Measurements from ENCODE around the gene CRTC1. TPM values are rescaled to one million over a fixed set of nuclear protein-coding genes. Genes with fewer than 3 reads are reported as not detected.

CRTC1 gene
- total RNA-seq, 1 experiment from 2014 or later = 12.3 TPM

- TF ChIP-seq ZNF396 (CRISPR knock-in tag; IDR thresholded peaks at IDR 0.05; ENCODE audit: borderline replicate concordance) (no peak), ZNF317 (CRISPR knock-in tag; IDR thresholded peaks at IDR 0.05; ENCODE audit: borderline replicate concordance, low read depth) (no peak), CREB1 (CRISPR knock-in tag; IDR thresholded peaks at IDR 0.05) (no peak), ZBTB21 (CRISPR knock-in tag; IDR thresholded peaks at IDR 0.05; ENCODE audit: borderline replicate concordance) (no peak)
These were observed 90.6 kb downstream of the CRTC1 start (continued) for GRCh38 chr19:18774107-18774506.

- CTCF ChIA-PET = interaction anchor here (0.9 kb wide), 1 partner anchor 101 kb away, joined by 3 read pairs; no protein-coding TSS in a partner anchor
- no peak for ATAC-seq
- no peaks in the 10 kb centered on the region for H3K36me3 Mint-ChIP-seq
- POLR2A ChIA-PET = interaction anchor here (1.2 kb wide), 1 partner anchor 57 kb away, joined by 3 read pairs; the partner anchor contains the start of gene UPF1
- no peaks in the 10 kb centered on the region for H3K9me3 Mint-ChIP-seq
- DNase-seq (ENCODE audit: low spot score) = no peak
- peaks cover 96% of the 10 kb centered on the region for H3K27me3 Mint-ChIP-seq (ENCODE audit: low read depth)
- no peaks in the 10 kb centered on the region for H3K4me1 Mint-ChIP-seq
- 0 out of 2 replicates have a peak, but pooled peaks have one; percentile 11 for TF ChIP-seq ATF3 (CRISPR knock-in tag; conservative IDR thresholded peaks at IDR 0.05)
- TF ChIP-seq ZBTB21 (CRISPR knock-in tag; IDR thresholded peaks at IDR 0.05; ENCODE audit: borderline replicate concordance) = no peak
- TF ChIP-seq ATF1 (CRISPR knock-in tag; IDR thresholded peaks at IDR 0.05) = 0 out of 2 replicates have a peak, but pooled peaks have one; percentile 28
- no peak overlapping the region for H3K4me3 Mint-ChIP-seq
- no peak overlapping the region for H3K27ac Mint-ChIP-seq
These were observed 91.4 kb downstream of the CRTC1 start for GRCh38 chr19:18774782-18775444.

GRCh38 chr19:18775586-18776287 is 92.3 kb downstream of the CRTC1 start:
- Mint-ChIP-seq H3K4me1 (no peaks in the 10 kb centered on the region), H3K27me3 (ENCODE audit: low read depth) (peaks cover 96% of the 10 kb centered on the region), H3K36me3 (no peaks in the 10 kb centered on the region), H3K4me3 (no peak overlapping the region), H3K9me3 (no peaks in the 10 kb centered on the region), H3K27ac (no peak overlapping the region)
- DNase-seq (ENCODE audit: low spot score) (no peak), ATAC-seq (no peak)
- ChIA-PET POLR2A (interaction anchor here (0.5 kb wide), 1 partner anchor 338 kb away, joined by 8 read pairs; the partner anchor contains the start of gene ISYNA1), CTCF (interaction anchor here (0.9 to 1.9 kb wide), 2 partner anchors 71 to 100 kb away, joined by 3 to 15 read pairs; no protein-coding TSS in a partner anchor)
- no peak for TF ChIP-seq ZNF219 (CRISPR knock-in tag; IDR thresholded peaks at IDR 0.05; ENCODE audit: borderline replicate concordance)
- no peak for TF ChIP-seq NFE2L1 (CRISPR knock-in tag; IDR thresholded peaks at IDR 0.05)
- TF ChIP-seq TCF7 (CRISPR knock-in tag; IDR thresholded peaks at IDR 0.05; ENCODE audit: low read depth) = no peak
- TF ChIP-seq, protein P1, sequence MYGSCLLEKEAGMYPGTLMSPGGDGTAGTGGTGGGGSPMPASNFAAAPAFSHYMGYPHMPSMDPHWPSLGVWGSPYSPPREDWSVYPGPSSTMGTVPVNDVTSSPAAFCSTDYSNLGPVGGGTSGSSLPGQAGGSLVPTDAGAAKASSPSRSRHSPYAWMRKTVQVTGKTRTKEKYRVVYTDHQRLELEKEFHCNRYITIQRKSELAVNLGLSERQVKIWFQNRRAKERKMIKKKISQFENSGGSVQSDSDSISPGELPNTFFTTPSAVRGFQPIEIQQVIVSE (CRISPR knock-in tag; IDR thresholded peaks at IDR 0.05; ENCODE audit: borderline replicate concordance) = no peak
- TF ChIP-seq, protein P2, sequence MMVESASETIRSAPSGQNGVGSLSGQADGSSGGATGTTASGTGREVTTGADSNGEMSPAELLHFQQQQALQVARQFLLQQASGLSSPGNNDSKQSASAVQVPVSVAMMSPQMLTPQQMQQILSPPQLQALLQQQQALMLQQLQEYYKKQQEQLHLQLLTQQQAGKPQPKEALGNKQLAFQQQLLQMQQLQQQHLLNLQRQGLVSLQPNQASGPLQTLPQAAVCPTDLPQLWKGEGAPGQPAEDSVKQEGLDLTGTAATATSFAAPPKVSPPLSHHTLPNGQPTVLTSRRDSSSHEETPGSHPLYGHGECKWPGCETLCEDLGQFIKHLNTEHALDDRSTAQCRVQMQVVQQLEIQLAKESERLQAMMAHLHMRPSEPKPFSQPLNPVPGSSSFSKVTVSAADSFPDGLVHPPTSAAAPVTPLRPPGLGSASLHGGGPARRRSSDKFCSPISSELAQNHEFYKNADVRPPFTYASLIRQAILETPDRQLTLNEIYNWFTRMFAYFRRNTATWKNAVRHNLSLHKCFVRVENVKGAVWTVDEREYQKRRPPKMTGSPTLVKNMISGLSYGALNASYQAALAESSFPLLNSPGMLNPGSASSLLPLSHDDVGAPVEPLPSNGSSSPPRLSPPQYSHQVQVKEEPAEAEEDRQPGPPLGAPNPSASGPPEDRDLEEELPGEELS (CRISPR knock-in tag; IDR thresholded peaks at IDR 0.05) = no peak
- TF ChIP-seq ATF3 (CRISPR knock-in tag; conservative IDR thresholded peaks at IDR 0.05) = no peak
- TF ChIP-seq, protein P3, sequence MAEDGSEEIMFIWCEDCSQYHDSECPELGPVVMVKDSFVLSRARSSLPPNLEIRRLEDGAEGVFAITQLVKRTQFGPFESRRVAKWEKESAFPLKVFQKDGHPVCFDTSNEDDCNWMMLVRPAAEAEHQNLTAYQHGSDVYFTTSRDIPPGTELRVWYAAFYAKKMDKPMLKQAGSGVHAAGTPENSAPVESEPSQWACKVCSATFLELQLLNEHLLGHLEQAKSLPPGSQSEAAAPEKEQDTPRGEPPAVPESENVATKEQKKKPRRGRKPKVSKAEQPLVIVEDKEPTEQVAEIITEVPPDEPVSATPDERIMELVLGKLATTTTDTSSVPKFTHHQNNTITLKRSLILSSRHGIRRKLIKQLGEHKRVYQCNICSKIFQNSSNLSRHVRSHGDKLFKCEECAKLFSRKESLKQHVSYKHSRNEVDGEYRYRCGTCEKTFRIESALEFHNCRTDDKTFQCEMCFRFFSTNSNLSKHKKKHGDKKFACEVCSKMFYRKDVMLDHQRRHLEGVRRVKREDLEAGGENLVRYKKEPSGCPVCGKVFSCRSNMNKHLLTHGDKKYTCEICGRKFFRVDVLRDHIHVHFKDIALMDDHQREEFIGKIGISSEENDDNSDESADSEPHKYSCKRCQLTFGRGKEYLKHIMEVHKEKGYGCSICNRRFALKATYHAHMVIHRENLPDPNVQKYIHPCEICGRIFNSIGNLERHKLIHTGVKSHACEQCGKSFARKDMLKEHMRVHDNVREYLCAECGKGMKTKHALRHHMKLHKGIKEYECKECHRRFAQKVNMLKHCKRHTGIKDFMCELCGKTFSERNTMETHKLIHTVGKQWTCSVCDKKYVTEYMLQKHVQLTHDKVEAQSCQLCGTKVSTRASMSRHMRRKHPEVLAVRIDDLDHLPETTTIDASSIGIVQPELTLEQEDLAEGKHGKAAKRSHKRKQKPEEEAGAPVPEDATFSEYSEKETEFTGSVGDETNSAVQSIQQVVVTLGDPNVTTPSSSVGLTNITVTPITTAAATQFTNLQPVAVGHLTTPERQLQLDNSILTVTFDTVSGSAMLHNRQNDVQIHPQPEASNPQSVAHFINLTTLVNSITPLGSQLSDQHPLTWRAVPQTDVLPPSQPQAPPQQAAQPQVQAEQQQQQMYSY (CRISPR knock-in tag; IDR thresholded peaks at IDR 0.05) = no peak
- TF ChIP-seq ZNF423 (CRISPR knock-in tag; IDR thresholded peaks at IDR 0.05) = no peak
- TF ChIP-seq, protein P4, sequence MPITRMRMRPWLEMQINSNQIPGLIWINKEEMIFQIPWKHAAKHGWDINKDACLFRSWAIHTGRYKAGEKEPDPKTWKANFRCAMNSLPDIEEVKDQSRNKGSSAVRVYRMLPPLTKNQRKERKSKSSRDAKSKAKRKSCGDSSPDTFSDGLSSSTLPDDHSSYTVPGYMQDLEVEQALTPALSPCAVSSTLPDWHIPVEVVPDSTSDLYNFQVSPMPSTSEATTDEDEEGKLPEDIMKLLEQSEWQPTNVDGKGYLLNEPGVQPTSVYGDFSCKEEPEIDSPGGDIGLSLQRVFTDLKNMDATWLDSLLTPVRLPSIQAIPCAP (CRISPR knock-in tag; IDR thresholded peaks at IDR 0.05) = no peak
- TF ChIP-seq NFATC4 (CRISPR knock-in tag; IDR thresholded peaks at IDR 0.05) = no peak
- TF ChIP-seq NFYB (CRISPR knock-in tag; conservative IDR thresholded peaks at IDR 0.05; ENCODE audit: low read depth) = no peak
- TF ChIP-seq HMGA2 (CRISPR knock-in tag; IDR thresholded peaks at IDR 0.05) = no peak
- TF ChIP-seq RELA (CRISPR knock-in tag; IDR thresholded peaks at IDR 0.05; ENCODE audit: borderline replicate concordance) = no peak
- TF ChIP-seq CREM (CRISPR knock-in tag; IDR thresholded peaks at IDR 0.05) = no peak
- TF ChIP-seq KAT7 (CRISPR knock-in tag; IDR thresholded peaks at IDR 0.05; ENCODE audit: borderline replicate concordance) = no peak
- no peak for TF ChIP-seq ZNF138 (CRISPR knock-in tag; conservative IDR thresholded peaks at IDR 0.05)
- no peak for TF ChIP-seq TEAD4 (CRISPR knock-in tag; IDR thresholded peaks at IDR 0.05)
